Neutrophil (primary cell): ENCODE measurements around the gene GSC2.
"Not testable (repeated sequence)": the region's sequence is repeated elsewhere in the genome, so short reads cannot be mapped to it uniquely, and the experiment has no call there.

ENCODE experiments used
- H3K27ac ChIP-seq: fragments of 200-600 bp; sonication (generic); 2 replicates; pipeline ENCODE4 v1.5.1; 2016; ENCODE audit warnings: mild to moderate bottlenecking, moderate library complexity
- H3K27me3 ChIP-seq: fragments of 200-600 bp; sonication (generic); 2 replicates; pipeline ENCODE4 v1.6.0; 2016; ENCODE audit warnings: mild to moderate bottlenecking
- H3K36me3 ChIP-seq: fragments of 200-600 bp; sonication (generic); 2 replicates; pipeline ENCODE4 v1.5.1; 2017
- H3K4me1 ChIP-seq, 2 experiments: fragments of 200-600 bp in 1 of 2; sonication (generic) in 1 of 2; 1 replicate in 1 of 2; 2 replicates in 1 of 2; pipeline versions ENCODE4 v1.5.1 to v1.6.1; 2013 to 2016; ENCODE audit warnings: low read depth in 1 of 2, low read length in 1 of 2, mild to moderate bottlenecking in 1 of 2, moderate library complexity in 1 of 2; ENCODE audit not compliant: control insufficient read depth in 1 of 2, insufficient read depth in 1 of 2
- H3K4me3 ChIP-seq, 2 experiments: fragments of 200-600 bp in 1 of 2; sonication (generic) in 1 of 2; 1 replicate in 1 of 2; 2 replicates in 1 of 2; pipeline ENCODE4 v1.5.1; 2013 to 2016; ENCODE audit warnings: low read depth in 1 of 2, low read length in 1 of 2, mild to moderate bottlenecking in 1 of 2, moderate library complexity in 1 of 2
- H3K9me3 ChIP-seq: fragments of 200-600 bp; sonication (generic); 2 replicates; pipeline ENCODE4 v1.5.1; 2016
- TF ChIP-seq, protein P1 (sequence below): fragments of 200-600 bp; sonication (generic); IDR thresholded peaks from 2 replicates; pipeline ENCODE4 v1.5.1; 2016; ENCODE audit warnings: antibody characterized with exemption

GSC2 gene

GRCh38 chr22:19167106-19167869 lies 17.2 kb upstream of the GSC2 start:
- TF ChIP-seq, protein P1, sequence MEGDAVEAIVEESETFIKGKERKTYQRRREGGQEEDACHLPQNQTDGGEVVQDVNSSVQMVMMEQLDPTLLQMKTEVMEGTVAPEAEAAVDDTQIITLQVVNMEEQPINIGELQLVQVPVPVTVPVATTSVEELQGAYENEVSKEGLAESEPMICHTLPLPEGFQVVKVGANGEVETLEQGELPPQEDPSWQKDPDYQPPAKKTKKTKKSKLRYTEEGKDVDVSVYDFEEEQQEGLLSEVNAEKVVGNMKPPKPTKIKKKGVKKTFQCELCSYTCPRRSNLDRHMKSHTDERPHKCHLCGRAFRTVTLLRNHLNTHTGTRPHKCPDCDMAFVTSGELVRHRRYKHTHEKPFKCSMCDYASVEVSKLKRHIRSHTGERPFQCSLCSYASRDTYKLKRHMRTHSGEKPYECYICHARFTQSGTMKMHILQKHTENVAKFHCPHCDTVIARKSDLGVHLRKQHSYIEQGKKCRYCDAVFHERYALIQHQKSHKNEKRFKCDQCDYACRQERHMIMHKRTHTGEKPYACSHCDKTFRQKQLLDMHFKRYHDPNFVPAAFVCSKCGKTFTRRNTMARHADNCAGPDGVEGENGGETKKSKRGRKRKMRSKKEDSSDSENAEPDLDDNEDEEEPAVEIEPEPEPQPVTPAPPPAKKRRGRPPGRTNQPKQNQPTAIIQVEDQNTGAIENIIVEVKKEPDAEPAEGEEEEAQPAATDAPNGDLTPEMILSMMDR = no peak
- no peaks in the 10 kb centered on the region for H3K9me3 ChIP-seq
- no peak overlapping the region for H3K27ac ChIP-seq
- H3K36me3 ChIP-seq = no peaks in the 10 kb centered on the region
- H3K4me1 ChIP-seq = peaks cover 16% of the 10 kb centered on the region in 2 experiments
- H3K4me3 ChIP-seq = no peak overlapping the region
- H3K27me3 ChIP-seq = peaks cover 70% of the 10 kb centered on the region

GRCh38 chr22:19166421-19166820 lies 16.3 kb upstream of the GSC2 start:
- Histone ChIP-seq H3K36me3 (no peaks in the 10 kb centered on the region), H3K27ac (no peak overlapping the region), H3K27me3 (peaks cover 78% of the 10 kb centered on the region), H3K4me3 (no peak overlapping the region), H3K4me1 (peaks cover 9% of the 10 kb centered on the region in 2 experiments), H3K9me3 (no peaks in the 10 kb centered on the region)
- TF ChIP-seq, protein P1 = no peak

GRCh38 chr22:19164425-19164824 lies 14.3 kb upstream of the GSC2 start:
- no peak overlapping the region for H3K4me3 ChIP-seq
- no peaks in the 10 kb centered on the region for H3K4me1 ChIP-seq
- TF ChIP-seq, protein P1 = no peak
- H3K36me3 ChIP-seq = no peaks in the 10 kb centered on the region
- H3K27me3 ChIP-seq = peaks cover 68% of the 10 kb centered on the region
- H3K27ac ChIP-seq = no peak overlapping the region
- no peaks in the 10 kb centered on the region for H3K9me3 ChIP-seq

GRCh38 chr22:19158649-19159048 lies 8.6 kb upstream of the GSC2 start:
- peaks cover 55% of the 10 kb centered on the region for H3K27me3 ChIP-seq
- H3K9me3 ChIP-seq, H3K36me3 ChIP-seq, H3K4me3 ChIP-seq, H3K4me1 ChIP-seq, H3K27ac ChIP-seq: not testable (repeated sequence)

DNA sequence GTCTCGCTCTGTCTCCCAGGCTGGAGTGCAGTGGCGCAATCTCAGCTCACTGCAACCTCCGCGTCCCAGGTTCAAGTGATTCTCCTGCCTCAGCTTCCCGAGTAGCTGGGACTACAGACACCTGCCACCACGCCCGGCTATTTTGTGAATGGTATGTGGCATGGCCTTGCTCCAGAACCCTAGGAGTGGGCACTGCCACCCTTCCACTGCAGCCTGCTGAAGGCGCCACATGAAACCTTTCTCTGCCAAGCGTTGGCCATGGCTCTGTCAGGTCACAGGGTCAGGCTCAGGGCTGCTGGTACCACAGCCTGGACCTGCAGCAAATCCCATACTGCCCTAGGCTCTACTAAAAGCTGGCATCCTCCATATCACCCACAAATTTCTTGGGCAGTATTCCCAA lies 6.0 kb upstream of the GSC2 start:
- H3K27me3 ChIP-seq = peaks cover 65% of the 10 kb centered on the region
- not testable (repeated sequence) for H3K4me1 ChIP-seq, H3K4me3 ChIP-seq, H3K27ac ChIP-seq, H3K9me3 ChIP-seq, H3K36me3 ChIP-seq

DNA sequence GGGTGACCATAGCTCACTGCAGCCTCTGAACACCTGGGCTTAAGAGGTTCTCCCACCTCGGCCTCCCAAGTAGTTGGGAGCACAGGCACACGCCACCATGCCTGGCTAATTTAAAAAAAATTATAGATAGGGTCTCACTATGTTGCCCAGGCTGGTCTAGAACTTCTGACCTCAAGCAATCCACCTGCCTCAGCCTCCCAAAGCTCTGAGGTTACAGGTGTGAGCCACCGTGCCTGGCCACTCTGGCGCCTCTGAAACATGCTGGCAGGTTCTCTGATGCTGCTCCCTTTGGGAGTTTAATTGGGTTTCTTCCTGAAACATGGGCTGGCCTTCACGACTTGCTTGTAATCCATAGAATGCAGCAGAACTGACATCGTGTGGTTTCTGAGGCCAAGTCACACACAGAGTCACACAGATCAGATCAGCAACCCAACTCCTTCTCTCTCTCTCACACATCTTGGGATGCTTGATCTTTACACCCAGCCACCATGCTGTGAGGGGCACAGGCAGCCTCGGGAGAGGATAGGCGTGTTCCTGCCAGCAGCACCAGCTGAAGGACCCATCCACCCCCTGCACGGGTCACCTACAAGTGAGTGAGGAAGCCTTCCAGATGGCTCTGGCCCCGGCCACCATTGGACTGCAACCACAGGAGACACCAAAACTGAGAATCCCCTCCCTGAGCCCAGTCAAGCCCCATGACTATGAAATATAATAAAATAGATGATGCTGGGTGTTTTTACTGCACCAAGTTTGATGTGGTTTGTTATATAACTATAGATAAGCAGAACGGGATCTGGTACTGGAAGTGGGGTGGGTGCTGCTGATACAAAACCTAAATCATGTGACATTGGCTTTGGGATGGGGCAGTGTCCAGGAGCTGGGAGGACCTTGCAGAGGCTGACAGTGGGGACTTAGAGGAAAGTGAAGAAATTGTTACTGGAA lies 3.1 kb upstream of the GSC2 start:
- H3K4me1 ChIP-seq = peaks cover 7 to 18% of the 10 kb centered on the region in 2 experiments
- no peak overlapping the region for H3K4me3 ChIP-seq
- H3K27me3 ChIP-seq = peaks cover 88% of the 10 kb centered on the region
- H3K27ac ChIP-seq = no peak overlapping the region
- no peaks in the 10 kb centered on the region for H3K9me3 ChIP-seq
- TF ChIP-seq, protein P1 = no peak
- H3K36me3 ChIP-seq = no peaks in the 10 kb centered on the region
